Parathyroid adenoma (tissue), 2 donors: Measurements from ENCODE around the gene KLF12.

Experiments used
- H2AFZ ChIP-seq: fragments of 300-600 bp; sonication (generic); one replicate; pipeline ENCODE4 v1.7.0; 2017; ENCODE audit warnings: antibody characterized with exemption, mild to moderate bottlenecking
- H3K27ac ChIP-seq: fragments of 300-600 bp; sonication (generic); one replicate; pipeline ENCODE4 v1.7.0; 2017
- H3K27me3 ChIP-seq: fragments of 300-600 bp; sonication (generic); one replicate; pipeline ENCODE4 v1.7.0; 2017; ENCODE audit warnings: low read length; ENCODE audit not compliant: control insufficient read depth, insufficient read depth
- H3K36me3 ChIP-seq: fragments of 300-600 bp; sonication (generic); one replicate; pipeline ENCODE4 v1.7.0; 2017; ENCODE audit warnings: low read length; ENCODE audit not compliant: control insufficient read depth, insufficient read depth
- H3K4me1 ChIP-seq: fragments of 300-600 bp; sonication (generic); one replicate; pipeline ENCODE4 v1.7.0; 2017; ENCODE audit warnings: control low read depth
- H3K4me2 ChIP-seq: fragments of 300-600 bp; sonication (generic); one replicate; pipeline ENCODE4 v1.7.0; 2017; ENCODE audit warnings: low read length
- H3K4me3 ChIP-seq: fragments of 300-600 bp; sonication (generic); one replicate; pipeline ENCODE4 v1.7.0; 2017; ENCODE audit warnings: low read depth, low read length
- H3K79me2 ChIP-seq: fragments of 300-600 bp; sonication (generic); one replicate; pipeline ENCODE4 v1.7.0; 2017; ENCODE audit warnings: control low read depth
- H3K9ac ChIP-seq: fragments of 300-600 bp; sonication (generic); one replicate; pipeline ENCODE4 v1.7.0; 2017; ENCODE audit warnings: mild to moderate bottlenecking
- H3K9me3 ChIP-seq: fragments of 300-600 bp; sonication (generic); one replicate; pipeline ENCODE4 v1.7.0; 2017; ENCODE audit warnings: low read length; ENCODE audit not compliant: control insufficient read depth
- TF ChIP-seq, protein P1 (sequence below): fragments of 300-600 bp; sonication (generic); IDR thresholded peaks from one replicate; pipeline ENCODE4 v1.7.0; 2017; ENCODE audit warnings: antibody characterized with exemption, mild to moderate bottlenecking
- donor health status: primary hyperparathyroidism.

The KLF12 gene

GRCh38 chr13:74132776-74133656 is 1.2 kb downstream of the KLF12 start:
- Histone ChIP-seq H3K27ac (peak overlapping the region; percentile 47), H3K4me2 (peak overlapping the region; percentile 83), H3K4me1 (no peaks in the 10 kb centered on the region), H2AFZ (peak overlapping the region; percentile 78), H3K9me3 (no peaks in the 10 kb centered on the region), H3K9ac (no peak overlapping the region), H3K79me2 (no peaks in the 10 kb centered on the region), H3K27me3 (no peaks in the 10 kb centered on the region), H3K4me3 (peak overlapping the region; percentile 60), H3K36me3 (no peaks in the 10 kb centered on the region)
- TF ChIP-seq, protein P1, sequence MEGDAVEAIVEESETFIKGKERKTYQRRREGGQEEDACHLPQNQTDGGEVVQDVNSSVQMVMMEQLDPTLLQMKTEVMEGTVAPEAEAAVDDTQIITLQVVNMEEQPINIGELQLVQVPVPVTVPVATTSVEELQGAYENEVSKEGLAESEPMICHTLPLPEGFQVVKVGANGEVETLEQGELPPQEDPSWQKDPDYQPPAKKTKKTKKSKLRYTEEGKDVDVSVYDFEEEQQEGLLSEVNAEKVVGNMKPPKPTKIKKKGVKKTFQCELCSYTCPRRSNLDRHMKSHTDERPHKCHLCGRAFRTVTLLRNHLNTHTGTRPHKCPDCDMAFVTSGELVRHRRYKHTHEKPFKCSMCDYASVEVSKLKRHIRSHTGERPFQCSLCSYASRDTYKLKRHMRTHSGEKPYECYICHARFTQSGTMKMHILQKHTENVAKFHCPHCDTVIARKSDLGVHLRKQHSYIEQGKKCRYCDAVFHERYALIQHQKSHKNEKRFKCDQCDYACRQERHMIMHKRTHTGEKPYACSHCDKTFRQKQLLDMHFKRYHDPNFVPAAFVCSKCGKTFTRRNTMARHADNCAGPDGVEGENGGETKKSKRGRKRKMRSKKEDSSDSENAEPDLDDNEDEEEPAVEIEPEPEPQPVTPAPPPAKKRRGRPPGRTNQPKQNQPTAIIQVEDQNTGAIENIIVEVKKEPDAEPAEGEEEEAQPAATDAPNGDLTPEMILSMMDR: no peak

DNA sequence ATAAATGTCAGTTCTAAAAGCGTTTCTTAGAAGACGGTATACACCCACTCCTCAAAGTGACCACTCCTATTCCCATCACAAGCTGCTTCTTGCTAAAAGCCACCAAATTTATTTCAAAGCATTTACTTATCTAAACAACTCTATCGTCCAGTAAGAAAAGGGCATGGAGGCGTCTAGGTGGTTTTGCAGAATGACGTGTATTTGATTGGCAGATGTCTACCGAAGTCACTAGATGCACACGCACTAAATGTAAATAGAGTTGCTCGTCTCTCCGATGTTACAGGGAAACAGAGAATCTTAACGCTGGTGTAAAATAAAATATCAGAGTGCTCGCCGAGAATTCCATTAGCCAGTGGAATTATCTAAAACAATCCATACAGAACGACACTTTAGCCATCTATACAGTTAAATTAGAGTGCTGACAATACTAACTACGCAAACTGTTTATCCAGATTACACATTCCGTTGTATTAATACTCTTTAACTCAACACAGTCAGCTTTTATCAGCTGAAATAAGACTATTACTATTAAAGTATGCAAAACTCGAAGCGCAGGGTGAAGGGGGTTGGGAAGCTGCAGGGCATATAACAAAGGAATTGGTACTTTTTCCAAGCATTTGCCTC is 1.9 kb downstream of the KLF12 start:
- Histone ChIP-seq H3K4me3 (peak overlapping the region; percentile 60), H3K36me3 (no peaks in the 10 kb centered on the region), H3K27ac (no peak overlapping the region), H3K4me2 (peak overlapping the region; percentile 83), H3K79me2 (no peaks in the 10 kb centered on the region), H3K9me3 (no peaks in the 10 kb centered on the region), H3K27me3 (no peaks in the 10 kb centered on the region), H2AFZ (peak overlapping the region; percentile 78), H3K4me1 (no peaks in the 10 kb centered on the region), H3K9ac (no peak overlapping the region)
- TF ChIP-seq, protein P1: no peak

DNA sequence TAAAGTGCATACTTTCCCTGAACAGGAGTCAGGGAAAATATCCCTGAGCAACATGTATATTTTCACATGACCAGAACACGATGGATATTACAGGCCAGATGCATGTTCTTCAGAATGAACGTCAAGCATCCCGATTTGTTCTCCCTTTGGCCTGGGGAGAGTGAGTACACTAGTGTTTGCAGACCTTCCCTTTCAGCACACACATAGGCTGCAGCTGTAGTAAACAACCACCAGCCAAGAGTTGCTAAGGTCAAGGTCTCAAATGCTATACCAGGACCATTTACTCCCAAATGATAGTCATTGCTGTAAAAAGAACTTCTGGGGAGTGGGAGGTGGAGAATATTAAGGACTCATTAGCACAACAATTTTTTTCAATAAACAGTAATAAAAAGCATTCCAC is 3.0 kb downstream of the KLF12 start:
- no peak overlapping the region for H3K27ac ChIP-seq
- H3K4me2 ChIP-seq: no peak overlapping the region
- no peak overlapping the region for H3K4me3 ChIP-seq
- no peaks in the 10 kb centered on the region for H3K79me2 ChIP-seq
- TF ChIP-seq, protein P1: no peak
- no peaks in the 10 kb centered on the region for H3K9me3 ChIP-seq
- H2AFZ ChIP-seq: no peak overlapping the region
- H3K27me3 ChIP-seq: no peaks in the 10 kb centered on the region
- no peaks in the 10 kb centered on the region for H3K36me3 ChIP-seq
- no peak overlapping the region for H3K9ac ChIP-seq
- no peaks in the 10 kb centered on the region for H3K4me1 ChIP-seq

GRCh38 chr13:74129500-74130191 is 4.6 kb downstream of the KLF12 start:
- Histone ChIP-seq H3K27ac (no peak overlapping the region), H3K36me3 (no peaks in the 10 kb centered on the region), H3K4me2 (no peak overlapping the region), H3K4me1 (no peaks in the 10 kb centered on the region), H3K4me3 (no peak overlapping the region), H3K9me3 (no peaks in the 10 kb centered on the region), H3K27me3 (no peaks in the 10 kb centered on the region), H2AFZ (no peak overlapping the region), H3K9ac (no peak overlapping the region), H3K79me2 (no peaks in the 10 kb centered on the region)
- TF ChIP-seq, protein P1: no peak
